H9 (cell line): ENCODE data around the gene GSTM3. TPM values are rescaled to one million over a fixed set of nuclear protein-coding genes. Genes with fewer than 3 reads are reported as not detected.

Source experiments
- DNase-seq: peaks from one replicate; pipeline ENCODE4 v3.0.0-alpha.2; 2017
- H2AFZ ChIP-seq: one replicate; pipeline ENCODE4 v1.6.1; 2013; ENCODE audit warnings: mild to moderate bottlenecking, low read length, control low read depth, moderate library complexity
- H2AK5ac ChIP-seq: 2 replicates; pipeline ENCODE4 v1.6.1; 2013; ENCODE audit warnings: low read length, control low read depth, mixed read lengths; ENCODE audit not compliant: insufficient read length
- H2BK120ac ChIP-seq: one replicate; pipeline ENCODE4 v1.6.1; 2013; ENCODE audit warnings: low read depth, mild to moderate bottlenecking, low read length, control low read depth, inconsistent platforms; ENCODE audit not compliant: poor library complexity, severe bottlenecking
- H2BK12ac ChIP-seq: 2 replicates; pipeline ENCODE4 v1.6.1; 2013; ENCODE audit warnings: low read length, control low read depth, mixed read lengths, low read depth; ENCODE audit not compliant: insufficient read length
- H2BK15ac ChIP-seq: 2 replicates; pipeline ENCODE4 v1.6.1; 2013; ENCODE audit warnings: low read depth, low read length, control low read depth
- H2BK20ac ChIP-seq: one replicate; pipeline ENCODE4 v1.6.1; 2013; ENCODE audit warnings: low read depth, mild to moderate bottlenecking, low read length, control low read depth, inconsistent platforms; ENCODE audit not compliant: poor library complexity, severe bottlenecking
- H2BK5ac ChIP-seq: 2 replicates; pipeline ENCODE4 v1.6.1; 2013; ENCODE audit warnings: low read length, control low read depth, mixed read lengths; ENCODE audit not compliant: insufficient read length
- H3K14ac ChIP-seq: 2 replicates; pipeline ENCODE4 v1.6.1; 2013; ENCODE audit warnings: low read length, control low read depth; ENCODE audit not compliant: insufficient read depth
- H3K18ac ChIP-seq: 2 replicates; pipeline ENCODE4 v1.6.1; 2013; ENCODE audit warnings: low read depth, mild to moderate bottlenecking, mixed read lengths, low read length, control low read depth; ENCODE audit not compliant: insufficient read length
- H3K23ac ChIP-seq: 2 replicates; pipeline ENCODE4 v1.6.1; 2013; ENCODE audit warnings: low read length, control low read depth, mixed read lengths, low read depth; ENCODE audit not compliant: insufficient read length
- H3K23me2 ChIP-seq: 2 replicates; pipeline ENCODE4 v1.6.1; 2013; ENCODE audit warnings: low read depth, mild to moderate bottlenecking, mixed read lengths, low read length, control low read depth; ENCODE audit not compliant: insufficient read length, poor library complexity, severe bottlenecking
- H3K27ac ChIP-seq: 2 replicates; pipeline ENCODE4 v1.5.1; 2013; ENCODE audit warnings: low read length, control low read depth, mixed read lengths, low read depth; ENCODE audit not compliant: insufficient read length
- H3K27me3 ChIP-seq: 2 replicates; pipeline ENCODE4 v1.6.1; 2013; ENCODE audit warnings: low read length, control low read depth, inconsistent platforms; ENCODE audit not compliant: insufficient read depth
- H3K4ac ChIP-seq: 2 replicates; pipeline ENCODE4 v1.6.1; 2013; ENCODE audit warnings: low read depth, mild to moderate bottlenecking, control low read depth, inconsistent platforms, low read length, moderate library complexity
- H3K4me1 ChIP-seq: 2 replicates; pipeline ENCODE4 v1.6.1; 2013; ENCODE audit warnings: low read length, control low read depth, inconsistent platforms; ENCODE audit not compliant: insufficient read depth
- H3K4me2 ChIP-seq: 2 replicates; pipeline ENCODE4 v1.6.1; 2013; ENCODE audit warnings: low read length, control low read depth, mixed read lengths; ENCODE audit not compliant: insufficient read length, insufficient read depth
- H3K56ac ChIP-seq: 2 replicates; pipeline ENCODE4 v1.6.1; 2013; ENCODE audit warnings: low read depth, mild to moderate bottlenecking, mixed read lengths, low read length, control low read depth; ENCODE audit not compliant: insufficient read length
- H3K79me1 ChIP-seq: 2 replicates; pipeline ENCODE4 v1.6.1; 2013; ENCODE audit warnings: low read depth, mild to moderate bottlenecking, moderate library complexity, low read length, control low read depth, inconsistent platforms; ENCODE audit not compliant: insufficient read depth, poor library complexity, severe bottlenecking
- H3K79me2 ChIP-seq: 2 replicates; pipeline ENCODE4 v1.6.1; 2013; ENCODE audit warnings: low read length, control low read depth, inconsistent platforms; ENCODE audit not compliant: insufficient read depth
- H3K9ac ChIP-seq: 2 replicates; pipeline ENCODE4 v1.6.1; 2013; ENCODE audit warnings: low read length, control low read depth, mixed read lengths; ENCODE audit not compliant: insufficient read length; ENCODE audit errors: extremely low read depth
- H3K9me3 ChIP-seq: one replicate; pipeline ENCODE4 v1.6.1; 2013; ENCODE audit warnings: low read depth, low read length, inconsistent platforms; ENCODE audit not compliant: control insufficient read depth
- H3T11ph ChIP-seq: one replicate; pipeline ENCODE4 v1.6.1; 2013; ENCODE audit warnings: mild to moderate bottlenecking, low read length, control low read depth, inconsistent platforms
- H4K20me1 ChIP-seq: one replicate; pipeline ENCODE4 v1.6.1; 2013; ENCODE audit not compliant: control insufficient read depth, insufficient read length, insufficient read depth
- H4K5ac ChIP-seq: 2 replicates; pipeline ENCODE4 v1.6.1; 2013; ENCODE audit warnings: low read depth, mild to moderate bottlenecking, mixed read lengths, low read length, control low read depth; ENCODE audit not compliant: insufficient read length
- H4K8ac ChIP-seq: replicated peaks from 2 replicates; pipeline ENCODE4 v1.6.1; 2013; ENCODE audit warnings: low read length, control low read depth, mixed read lengths, low read depth; ENCODE audit not compliant: insufficient read length
- H4K91ac ChIP-seq: 2 replicates; pipeline ENCODE4 v1.6.1; 2013; ENCODE audit warnings: low read depth, mild to moderate bottlenecking, moderate library complexity, mixed read lengths, low read length, control low read depth; ENCODE audit not compliant: insufficient read length
- H3K27ac Mint-ChIP-seq, 3 experiments: 2 replicates in 2 of 3; 3 replicates in 1 of 3; pipeline ENCODE4 v1.8.0; 2020 to 2021; ENCODE audit warnings: mixed read lengths in 3 of 3, mild to moderate bottlenecking in 1 of 3, moderate library complexity in 1 of 3
- H3K27me3 Mint-ChIP-seq: 2 replicates; pipeline ENCODE4 v1.8.0; 2021; ENCODE audit warnings: low read depth, mild to moderate bottlenecking, moderate library complexity, mixed read lengths
- H3K36me3 Mint-ChIP-seq, 3 experiments: 2 replicates in 2 of 3; 3 replicates in 1 of 3; pipeline ENCODE4 v1.8.0; 2020 to 2021; ENCODE audit warnings: low read depth in 3 of 3, mixed read lengths in 3 of 3; ENCODE audit not compliant: insufficient read depth in 1 of 3
- H3K4me1 Mint-ChIP-seq, 2 experiments: 2 replicates each; pipeline ENCODE4 v1.8.0; 2020; ENCODE audit warnings: mixed read lengths in 2 of 2
- H3K4me3 Mint-ChIP-seq, 2 experiments: 2 replicates in 1 of 2; 3 replicates in 1 of 2; pipeline ENCODE4 v1.8.0; 2020 to 2021; ENCODE audit warnings: mild to moderate bottlenecking in 2 of 2, mixed read lengths in 2 of 2, moderate library complexity in 1 of 2
- H3K9me3 Mint-ChIP-seq, 2 experiments: 2 replicates in 1 of 2; 3 replicates in 1 of 2; pipeline ENCODE4 v1.8.0; 2020; ENCODE audit warnings: mild to moderate bottlenecking in 2 of 2, mixed read lengths in 2 of 2, moderate library complexity in 1 of 2
- CTCF ChIP-seq: fragments of 200-600 bp; sonication (generic); conservative IDR thresholded peaks from 3 replicates; pipeline ENCODE4 v1.8.0; 2021; ENCODE audit warnings: antibody characterized with exemption, mild to moderate bottlenecking
- WGBS: extraction: QIAGEN DNeasy Blood & Tissue Kit; methylation state at CpG from one replicate; pipeline ENCODE4 v1.1.7; 2013; ENCODE audit warnings: missing lambda C conversion rate, low lambda C conversion rate, mixed read lengths; ENCODE audit not compliant: insufficient read length; ENCODE audit errors: extremely low coverage; 5-methylcytosine and 5-hydroxymethylcytosine counted together
- total RNA-seq: library from RNA; stranded (reverse); gene quantifications from 2 replicates; pipeline ENCODE4 v1.2.1, GENCODE V29; 2021

Gene GSTM3
- total RNA-seq, 1 experiment from 2014 or later, result 3.5 TPM

- peaks cover 0 to 5% (median 4%) of the 10 kb centered on the region in 3 experiments; a peak in 4 of 7 replicates for H3K36me3 Mint-ChIP-seq
These were observed 15.3 kb downstream of the GSTM3 start for GRCh38 chr1:109725510-109725909.

More at GRCh38 chr1:109725510-109725909, 15.3 kb downstream of the GSTM3 start:
- Histone ChIP-seq H3K27me3 (no peaks in the 10 kb centered on the region), H3K23ac (no peak overlapping the region), H4K8ac (no peak overlapping the region), H4K20me1 (no peaks in the 10 kb centered on the region), H3K79me1 (no peaks in the 10 kb centered on the region), H3K27ac (no peak overlapping the region), H2BK5ac (no peak overlapping the region), H3K4me1 (no peaks in the 10 kb centered on the region), H2BK15ac (no peak overlapping the region), H3K9ac (no peak overlapping the region), H3K79me2 (no peaks in the 10 kb centered on the region), H2BK20ac (no peak overlapping the region), H3K14ac (no peak overlapping the region), H2BK12ac (no peak overlapping the region), H4K91ac (no peak overlapping the region), H3K4ac (no peak overlapping the region), H3K23me2 (no peaks in the 10 kb centered on the region), H3K56ac (no peak overlapping the region), H4K5ac (no peak overlapping the region), H2AK5ac (no peak overlapping the region), H3K9me3 (peaks cover 11% of the 10 kb centered on the region), H2BK120ac (no peak overlapping the region), H3K4me2 (no peak overlapping the region), H2AFZ (no peak overlapping the region), H3K18ac (no peak overlapping the region), H3T11ph (no peak overlapping the region)
- no peak for TF ChIP-seq CTCF
- peaks cover 10 to 17% of the 10 kb centered on the region in 2 experiments for H3K9me3 Mint-ChIP-seq
- H3K27ac Mint-ChIP-seq, result no peak overlapping the region
- H3K4me3 Mint-ChIP-seq, result no peak overlapping the region
- no peak for DNase-seq
- WGBS, result no CpG with 5 or more reads among the region's 4 CpGs
- H3K27me3 Mint-ChIP-seq, result peaks cover 13% of the 10 kb centered on the region
- H3K4me1 Mint-ChIP-seq, result peaks cover 9 to 17% of the 10 kb centered on the region in 2 experiments; a peak in 3 of 4 replicates
